Retinal pigment epithelial cell (primary cell): Measurements from ENCODE around the gene MTO1.

Source experiments
- DNase-seq: peaks from one replicate; pipeline ENCODE4 v3.0.0-alpha.2; 2010; ENCODE audit warnings: low read depth
- H3K4me3 ChIP-seq: 2 replicates; pipeline ENCODE4 v1.5.1; 2011; ENCODE audit warnings: mild to moderate bottlenecking, low read length, control low read depth, moderate library complexity
- TF ChIP-seq, protein P1 (sequence below): conservative IDR thresholded peaks from 2 replicates; pipeline ENCODE4 v1.5.1; 2011; ENCODE audit warnings: low read depth, low read length, control low read depth, inconsistent platforms

The MTO1 gene

DNA sequence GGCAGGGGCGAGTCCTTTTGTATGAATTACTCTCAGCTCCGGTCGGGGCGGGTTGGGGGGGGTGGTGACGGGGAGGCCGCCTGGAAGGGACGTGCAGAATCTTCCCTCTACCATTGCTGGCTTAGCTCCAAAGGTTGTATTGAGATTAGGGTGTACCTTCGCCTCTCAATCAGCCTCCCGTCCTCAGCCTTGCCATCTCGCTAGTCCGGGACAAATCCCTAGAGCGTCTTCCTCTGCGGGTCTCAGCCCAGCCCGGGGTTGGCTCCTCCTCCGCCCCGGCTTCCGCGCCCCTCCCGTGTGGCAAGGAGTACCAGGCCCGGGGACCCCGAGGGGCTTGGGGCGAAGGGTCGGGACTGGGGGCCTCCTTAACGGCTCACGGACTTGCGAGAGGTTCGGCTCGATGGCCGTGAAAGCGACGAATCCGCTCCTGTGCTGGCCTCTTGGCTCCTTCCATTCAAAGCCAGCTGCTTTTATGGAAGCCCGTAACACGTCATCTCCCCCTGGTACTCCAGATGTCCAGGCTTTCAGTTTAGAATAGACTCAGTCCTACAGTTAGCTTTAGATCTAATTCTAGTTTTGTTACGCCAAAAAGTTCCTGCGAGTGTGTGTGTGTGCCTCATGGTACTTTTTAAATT, 59.9 kb downstream of the MTO1 start:
- peak overlapping the region; percentile 99 for H3K4me3 ChIP-seq
- TF ChIP-seq, protein P1, sequence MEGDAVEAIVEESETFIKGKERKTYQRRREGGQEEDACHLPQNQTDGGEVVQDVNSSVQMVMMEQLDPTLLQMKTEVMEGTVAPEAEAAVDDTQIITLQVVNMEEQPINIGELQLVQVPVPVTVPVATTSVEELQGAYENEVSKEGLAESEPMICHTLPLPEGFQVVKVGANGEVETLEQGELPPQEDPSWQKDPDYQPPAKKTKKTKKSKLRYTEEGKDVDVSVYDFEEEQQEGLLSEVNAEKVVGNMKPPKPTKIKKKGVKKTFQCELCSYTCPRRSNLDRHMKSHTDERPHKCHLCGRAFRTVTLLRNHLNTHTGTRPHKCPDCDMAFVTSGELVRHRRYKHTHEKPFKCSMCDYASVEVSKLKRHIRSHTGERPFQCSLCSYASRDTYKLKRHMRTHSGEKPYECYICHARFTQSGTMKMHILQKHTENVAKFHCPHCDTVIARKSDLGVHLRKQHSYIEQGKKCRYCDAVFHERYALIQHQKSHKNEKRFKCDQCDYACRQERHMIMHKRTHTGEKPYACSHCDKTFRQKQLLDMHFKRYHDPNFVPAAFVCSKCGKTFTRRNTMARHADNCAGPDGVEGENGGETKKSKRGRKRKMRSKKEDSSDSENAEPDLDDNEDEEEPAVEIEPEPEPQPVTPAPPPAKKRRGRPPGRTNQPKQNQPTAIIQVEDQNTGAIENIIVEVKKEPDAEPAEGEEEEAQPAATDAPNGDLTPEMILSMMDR = no peak
- DNase-seq = no peak

DNA sequence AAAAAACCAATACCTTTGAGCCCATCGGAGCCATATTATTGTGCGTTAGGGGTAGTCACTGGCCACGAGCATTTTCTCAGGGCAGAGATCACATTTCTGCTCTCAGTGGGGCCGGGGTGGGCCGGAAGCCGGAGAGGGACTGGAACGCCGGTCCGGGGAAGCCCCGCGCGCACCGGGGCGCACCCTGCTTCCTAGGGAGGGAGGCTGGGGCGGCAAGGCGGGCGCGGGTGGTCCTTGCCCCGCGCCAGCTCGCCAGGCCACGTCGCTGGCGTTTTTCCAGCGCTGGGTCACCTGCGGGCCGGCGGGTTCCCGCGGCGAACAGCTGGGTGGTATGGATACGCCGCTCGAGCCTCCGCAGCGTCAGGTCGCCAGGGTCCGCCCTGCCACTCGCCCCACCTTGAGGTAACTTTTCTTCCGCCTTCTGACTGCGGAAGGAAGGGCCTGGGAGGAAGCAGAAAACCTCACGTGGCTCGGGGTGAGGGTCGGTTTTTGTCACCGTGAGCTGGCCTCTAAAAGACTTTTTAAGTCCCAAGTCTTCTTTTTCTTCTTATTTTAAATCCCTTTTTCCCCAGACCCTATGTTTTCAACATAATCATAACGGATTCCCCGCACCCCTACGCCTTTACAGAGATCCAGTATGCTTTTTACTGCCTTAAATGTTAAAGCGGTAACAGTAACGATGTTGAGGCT, 62.0 kb downstream of the MTO1 start:
- peak overlapping the region; percentile 42 for H3K4me3 ChIP-seq
- no peak for DNase-seq
- TF ChIP-seq, protein P1 = no peak

DNA sequence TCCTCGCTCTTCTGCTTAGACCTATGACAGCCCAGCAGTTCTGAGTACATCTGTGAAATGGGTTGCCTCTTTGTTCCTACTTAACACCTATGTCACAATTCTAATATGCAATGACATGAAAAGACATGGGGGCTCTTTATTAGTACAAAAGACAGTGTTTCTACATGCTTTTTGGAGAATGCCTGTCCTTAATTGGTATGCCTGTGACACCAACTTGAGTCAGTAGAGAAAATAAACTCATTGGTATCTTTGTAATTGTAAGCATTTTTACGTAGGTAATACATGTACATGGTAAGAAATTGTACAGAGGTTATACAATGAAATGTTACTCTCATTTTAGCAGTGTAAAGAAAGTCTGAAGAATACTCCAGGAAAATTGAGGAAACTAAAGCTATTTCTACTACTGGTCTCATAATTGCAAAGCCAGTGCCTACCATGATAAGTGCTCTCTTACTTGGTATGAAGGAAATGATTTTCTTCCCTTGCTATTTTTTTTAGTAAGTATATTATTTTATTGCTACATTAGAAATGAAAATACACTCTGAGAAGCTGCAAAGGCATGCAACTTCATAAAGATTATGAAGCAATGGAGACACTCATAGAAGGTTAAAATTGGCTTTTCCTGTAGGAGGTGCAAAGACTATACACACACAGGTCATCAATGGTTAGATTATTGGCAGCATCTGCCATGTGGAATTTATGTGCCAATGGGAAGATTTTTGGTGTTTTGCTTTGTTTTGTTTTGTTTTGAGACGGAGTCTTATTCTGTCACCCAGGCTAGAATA, 64.2 kb downstream of the MTO1 start:
- TF ChIP-seq, protein P1 = no peak
- no peak for DNase-seq
- no peak overlapping the region for H3K4me3 ChIP-seq

DNA sequence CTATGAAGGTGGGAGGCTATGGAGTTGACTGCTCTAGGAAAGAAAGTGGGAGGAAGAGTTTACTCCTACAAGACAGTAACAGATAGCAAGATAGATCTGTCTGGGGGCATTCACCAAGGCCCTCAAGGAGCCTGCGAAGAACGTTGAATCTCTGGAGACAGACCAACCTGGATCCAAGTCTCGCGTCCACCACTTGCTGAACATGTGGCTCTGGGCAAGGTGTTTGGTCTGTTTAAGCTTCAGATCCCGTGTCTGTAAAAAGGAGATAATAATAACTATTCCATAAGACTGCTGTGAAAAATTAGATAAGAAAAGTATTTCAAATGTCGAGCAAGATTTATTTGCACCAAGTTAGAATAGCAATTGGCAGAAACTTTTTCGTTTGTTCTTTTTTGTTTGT, 67.4 kb downstream of the MTO1 start:
- TF ChIP-seq, protein P1 = no peak
- DNase-seq = no peak
- no peak overlapping the region for H3K4me3 ChIP-seq

DNA sequence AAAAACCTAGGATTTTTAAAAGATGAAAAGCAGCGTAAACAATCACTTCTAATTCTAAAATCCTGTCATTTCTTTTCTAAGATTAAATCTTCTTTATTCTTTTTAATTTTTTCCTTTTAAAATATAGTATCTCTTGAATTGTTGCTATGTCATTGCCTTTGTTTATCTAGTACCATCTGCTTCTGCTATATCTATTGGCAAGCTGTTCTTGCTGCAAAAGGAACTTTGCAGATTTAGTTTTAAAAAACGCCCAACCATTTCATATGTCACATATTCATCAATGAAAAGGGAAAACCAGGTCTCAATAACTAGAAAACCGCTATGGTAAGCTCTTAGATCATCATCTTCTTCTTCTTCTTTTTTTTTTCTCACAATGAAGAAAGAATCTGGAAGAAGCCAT, 70.8 kb downstream of the MTO1 start:
- no peak overlapping the region for H3K4me3 ChIP-seq
- no peak for DNase-seq
- TF ChIP-seq, protein P1 = no peak

DNA sequence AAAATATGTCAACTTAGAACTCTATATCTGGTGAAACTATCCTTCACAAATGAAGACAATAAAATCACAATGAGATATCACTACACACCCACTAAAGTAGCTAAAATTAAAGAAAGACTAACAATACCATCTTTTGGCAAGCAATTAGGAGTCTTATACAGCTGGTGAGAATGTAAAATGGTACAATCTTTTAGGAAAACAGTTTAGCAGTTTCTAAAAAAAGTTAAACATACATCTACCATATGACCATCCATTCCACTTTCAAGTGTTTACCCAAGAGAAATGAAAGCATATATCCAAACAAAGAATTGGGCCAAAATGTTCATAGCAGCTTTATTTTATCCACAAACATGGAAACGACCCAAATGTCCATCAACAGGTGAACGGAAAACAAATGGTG, 73.1 kb downstream of the MTO1 start:
- TF ChIP-seq, protein P1 = no peak
- DNase-seq = no peak
- no peak overlapping the region for H3K4me3 ChIP-seq

DNA sequence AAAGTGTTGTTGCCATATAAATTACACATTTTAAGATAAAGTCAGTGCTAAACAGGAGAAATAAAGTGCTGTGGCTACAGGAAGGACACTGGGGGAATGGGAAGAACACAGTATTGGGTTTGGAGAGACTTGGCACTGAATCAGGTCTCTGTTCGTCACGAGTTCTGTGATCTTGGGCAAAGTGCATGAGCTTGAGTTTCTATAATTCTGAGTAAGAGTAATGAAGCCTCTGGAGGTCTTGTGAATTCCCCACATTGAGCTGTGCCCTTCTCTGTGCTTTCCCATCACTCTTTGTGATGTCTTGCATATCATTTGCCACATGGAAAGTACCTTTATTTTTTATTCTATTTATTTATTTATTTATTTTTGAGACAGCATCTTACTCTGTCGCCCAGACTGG, 76.1 kb downstream of the MTO1 start:
- H3K4me3 ChIP-seq = no peak overlapping the region
- TF ChIP-seq, protein P1 = no peak
- DNase-seq = no peak
